Measurements from ENCODE around the gene PPP2R3B.

The PPP2R3B gene

GRCh38 chrX:291411-291901, 95.3 kb downstream of the PPP2R3B start:
- no peak for DNase-seq (ENCODE audit: extremely low spot score)
- ChIA-PET CTCF (no interaction called here), POLR2A (no interaction called here)
- TF ChIP-seq NFRKB (IDR thresholded peaks at IDR 0.05), result no peak
- no peak for TF ChIP-seq SP1 (IDR thresholded peaks at IDR 0.05)
- TF ChIP-seq ELF4 (IDR thresholded peaks at IDR 0.05), result no peak
- no peak for TF ChIP-seq LEF1 (IDR thresholded peaks at IDR 0.05; ENCODE audit: borderline replicate concordance)
- no peak for TF ChIP-seq TARDBP (IDR thresholded peaks at IDR 0.05)
- no peak for TF ChIP-seq CTBP1 (IDR thresholded peaks at IDR 0.05; ENCODE audit: borderline replicate concordance)
- TF ChIP-seq ARNT (IDR thresholded peaks at IDR 0.05), result no peak

DNA sequence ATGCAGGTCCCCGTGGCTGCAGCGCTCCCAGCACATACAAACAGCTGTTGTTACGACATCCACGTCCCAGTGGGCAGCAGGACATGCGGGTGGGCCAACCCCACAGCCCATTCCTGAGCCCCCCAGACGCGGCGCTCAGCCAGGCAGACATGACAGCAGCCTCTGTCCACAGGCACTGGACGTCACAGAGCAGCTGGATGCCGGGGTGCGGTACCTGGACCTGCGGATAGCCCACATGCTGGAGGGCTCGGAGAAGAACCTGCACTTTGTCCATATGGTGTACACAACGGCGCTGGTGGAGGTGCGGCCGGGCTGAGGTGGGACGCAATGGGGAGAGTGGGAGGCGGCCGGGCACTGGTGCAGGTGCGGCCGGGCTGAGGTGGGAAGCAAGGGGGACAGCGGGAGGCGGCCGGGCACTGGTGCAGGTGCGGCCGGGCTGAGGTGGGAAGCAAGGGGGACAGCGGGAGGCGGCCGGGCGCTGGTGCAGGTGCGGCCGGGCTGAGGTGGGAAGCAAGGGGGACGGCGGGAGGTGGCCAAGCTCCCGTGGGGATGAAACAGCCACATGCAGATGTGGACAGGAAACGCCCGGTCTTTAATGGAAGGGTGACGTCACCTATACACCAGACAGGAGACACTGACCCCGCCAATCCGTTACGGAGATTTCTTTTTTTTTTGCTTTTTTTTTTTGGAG, 96.1 kb downstream of the PPP2R3B start:
- POLR2A ChIA-PET, result no interaction called here

DNA sequence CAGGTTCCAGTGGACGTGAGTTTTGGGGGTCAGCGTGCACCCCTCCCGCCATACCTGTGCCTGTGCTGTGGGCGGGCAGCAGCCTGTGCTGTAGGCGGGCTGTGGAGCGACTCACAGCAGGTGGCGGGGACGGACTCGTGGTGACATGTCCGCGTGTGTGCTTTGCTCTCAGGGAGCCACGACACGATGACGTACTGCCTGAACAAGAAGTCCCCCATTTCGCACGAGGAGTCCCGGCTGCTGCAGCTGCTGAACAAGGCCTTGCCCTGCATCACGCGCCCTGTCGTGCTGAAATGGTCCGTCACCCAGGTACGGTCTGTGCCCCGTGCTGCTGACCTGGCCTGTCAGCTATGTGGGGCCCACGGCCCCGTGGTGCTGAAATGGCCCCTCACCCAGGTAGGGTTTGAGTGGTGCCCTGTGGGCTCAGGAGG, 98.1 kb downstream of the PPP2R3B start:
- TF ChIP-seq ZNF384 (IDR thresholded peaks at IDR 0.05), result no peak
- TF ChIP-seq FOXM1 (IDR thresholded peaks at IDR 0.05; ENCODE audit: borderline replicate concordance), result no peak
- no peak for TF ChIP-seq TARDBP (IDR thresholded peaks at IDR 0.05)
- TF ChIP-seq BHLHE40 (IDR thresholded peaks at IDR 0.05; ENCODE audit: borderline replicate concordance), result no peak
- TF ChIP-seq ARNT (IDR thresholded peaks at IDR 0.05), result no peak
- TF ChIP-seq, protein P1, sequence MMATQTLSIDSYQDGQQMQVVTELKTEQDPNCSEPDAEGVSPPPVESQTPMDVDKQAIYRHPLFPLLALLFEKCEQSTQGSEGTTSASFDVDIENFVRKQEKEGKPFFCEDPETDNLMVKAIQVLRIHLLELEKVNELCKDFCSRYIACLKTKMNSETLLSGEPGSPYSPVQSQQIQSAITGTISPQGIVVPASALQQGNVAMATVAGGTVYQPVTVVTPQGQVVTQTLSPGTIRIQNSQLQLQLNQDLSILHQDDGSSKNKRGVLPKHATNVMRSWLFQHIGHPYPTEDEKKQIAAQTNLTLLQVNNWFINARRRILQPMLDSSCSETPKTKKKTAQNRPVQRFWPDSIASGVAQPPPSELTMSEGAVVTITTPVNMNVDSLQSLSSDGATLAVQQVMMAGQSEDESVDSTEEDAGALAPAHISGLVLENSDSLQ (IDR thresholded peaks at IDR 0.05), result no peak
- no peak for TF ChIP-seq CTBP1 (IDR thresholded peaks at IDR 0.05; ENCODE audit: borderline replicate concordance)
- TF ChIP-seq ELF4 (IDR thresholded peaks at IDR 0.05), result no peak
- no peak for TF ChIP-seq FOXK2 (IDR thresholded peaks at IDR 0.05)
- TF ChIP-seq HDGF (IDR thresholded peaks at IDR 0.05; ENCODE audit: borderline replicate concordance), result no peak
- TF ChIP-seq SP1 (IDR thresholded peaks at IDR 0.05), result no peak
- TF ChIP-seq L3MBTL2 (conservative IDR thresholded peaks at IDR 0.05), result no peak
- no peak for TF ChIP-seq SUZ12 (IDR thresholded peaks at IDR 0.05)
- TF ChIP-seq NFRKB (IDR thresholded peaks at IDR 0.05), result no peak
- ChIA-PET CTCF (no interaction called here), POLR2A (no interaction called here)
- no peak for DNase-seq (ENCODE audit: extremely low spot score)

More for the DNA sequence above, 96.1 kb downstream of the PPP2R3B start:
- DNase-seq (ENCODE audit: extremely low spot score), result no peak
- TF ChIP-seq ZNF384 (IDR thresholded peaks at IDR 0.05), result no peak
- TF ChIP-seq SUZ12 (IDR thresholded peaks at IDR 0.05), result no peak
- no peak for TF ChIP-seq TARDBP (IDR thresholded peaks at IDR 0.05)
- TF ChIP-seq, protein P1 (IDR thresholded peaks at IDR 0.05), result no peak
- TF ChIP-seq ELF4 (IDR thresholded peaks at IDR 0.05), result no peak
- TF ChIP-seq L3MBTL2 (conservative IDR thresholded peaks at IDR 0.05), result no peak
- no peak for TF ChIP-seq SP1 (IDR thresholded peaks at IDR 0.05)
- TF ChIP-seq ARNT (IDR thresholded peaks at IDR 0.05), result no peak
- CTCF ChIA-PET, result no interaction called here

DNA sequence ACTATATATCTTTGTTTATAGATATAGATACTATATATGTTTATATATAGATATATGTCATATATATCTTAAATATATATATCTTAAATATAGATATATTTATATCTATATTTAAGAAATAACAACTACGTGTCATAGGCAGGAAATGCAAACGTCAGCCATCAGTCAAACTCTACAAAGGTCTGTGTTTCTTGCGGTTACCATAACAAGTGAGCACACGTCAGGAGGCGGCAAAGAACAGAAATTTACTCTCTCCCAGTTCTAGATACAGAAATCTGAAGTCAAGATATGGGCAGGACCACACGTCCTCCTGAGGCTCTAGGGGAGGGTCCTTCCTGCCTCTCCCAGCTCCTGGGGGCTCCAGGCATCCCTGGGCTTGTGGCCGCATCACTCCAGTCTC, 99.0 kb downstream of the PPP2R3B start:
- DNase-seq (ENCODE audit: extremely low spot score), result no peak
- POLR2A ChIA-PET, result no interaction called here
- TF ChIP-seq SUZ12 (IDR thresholded peaks at IDR 0.05) (no peak), FOXK2 (IDR thresholded peaks at IDR 0.05) (no peak), ELF4 (IDR thresholded peaks at IDR 0.05) (no peak), L3MBTL2 (conservative IDR thresholded peaks at IDR 0.05) (no peak), NFRKB (IDR thresholded peaks at IDR 0.05) (no peak), FOXA1 (IDR thresholded peaks at IDR 0.05) (no peak)
- TF ChIP-seq, protein P1 (IDR thresholded peaks at IDR 0.05), result no peak
- CTCF ChIA-PET, result no interaction called here

DNA sequence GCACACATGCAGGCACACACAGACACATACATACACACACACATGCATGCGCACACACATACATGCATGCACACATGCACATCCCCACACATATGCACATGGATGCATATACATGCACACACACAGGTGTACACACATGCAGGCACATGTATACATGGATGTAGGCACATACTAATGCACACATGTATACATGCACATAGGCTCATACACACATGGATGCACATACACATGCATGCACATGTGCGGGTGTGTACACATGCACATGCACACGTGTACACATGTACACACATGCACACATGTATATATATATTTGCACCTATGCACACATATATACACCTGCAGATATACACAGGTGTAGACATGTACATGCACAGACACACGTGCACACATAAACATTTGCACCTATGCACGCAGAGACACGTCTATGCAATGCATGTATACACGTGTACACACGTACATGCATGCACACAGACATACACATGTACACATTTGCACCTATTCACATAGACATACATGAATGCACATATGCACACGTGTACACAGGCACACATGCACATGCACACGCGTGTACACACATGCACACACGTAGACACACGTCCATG, 101.5 kb downstream of the PPP2R3B start:
- DNase-seq (ENCODE audit: extremely low spot score), result no peak
- ChIA-PET POLR2A (no interaction called here), CTCF (no interaction called here)
- no peak for TF ChIP-seq NFRKB (IDR thresholded peaks at IDR 0.05)
- no peak for TF ChIP-seq L3MBTL2 (conservative IDR thresholded peaks at IDR 0.05)
- TF ChIP-seq LEF1 (IDR thresholded peaks at IDR 0.05; ENCODE audit: borderline replicate concordance), result no peak
- no peak for TF ChIP-seq HDGF (IDR thresholded peaks at IDR 0.05; ENCODE audit: borderline replicate concordance)
- TF ChIP-seq SUZ12 (IDR thresholded peaks at IDR 0.05), result no peak
- TF ChIP-seq FOXA1 (IDR thresholded peaks at IDR 0.05), result no peak
- TF ChIP-seq BHLHE40 (IDR thresholded peaks at IDR 0.05; ENCODE audit: borderline replicate concordance), result no peak
- TF ChIP-seq SP1 (IDR thresholded peaks at IDR 0.05), result no peak
